Measurements from ENCODE around the gene DBH.

DBH gene

DNA sequence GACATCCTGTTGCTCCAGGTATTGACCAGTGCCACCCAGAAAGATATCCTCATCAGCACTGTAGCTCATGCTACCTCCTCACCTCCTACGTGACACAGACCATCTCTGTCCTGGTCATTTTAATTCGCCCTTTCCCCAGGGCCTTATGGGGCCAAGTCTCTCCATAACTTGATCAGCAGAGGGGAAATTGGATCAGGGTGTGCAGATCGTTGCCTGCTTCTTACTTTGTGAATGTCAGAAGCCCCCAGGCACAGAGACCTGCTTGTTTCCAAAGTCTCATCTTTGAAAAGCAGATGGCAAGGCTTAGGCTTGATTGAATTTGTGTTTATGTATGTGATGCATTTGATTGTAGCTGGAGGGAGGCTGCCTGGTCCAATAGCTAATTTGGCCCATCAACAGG lies 8.8 kb upstream of the DBH start:
- no peak for DNase-seq

DNA sequence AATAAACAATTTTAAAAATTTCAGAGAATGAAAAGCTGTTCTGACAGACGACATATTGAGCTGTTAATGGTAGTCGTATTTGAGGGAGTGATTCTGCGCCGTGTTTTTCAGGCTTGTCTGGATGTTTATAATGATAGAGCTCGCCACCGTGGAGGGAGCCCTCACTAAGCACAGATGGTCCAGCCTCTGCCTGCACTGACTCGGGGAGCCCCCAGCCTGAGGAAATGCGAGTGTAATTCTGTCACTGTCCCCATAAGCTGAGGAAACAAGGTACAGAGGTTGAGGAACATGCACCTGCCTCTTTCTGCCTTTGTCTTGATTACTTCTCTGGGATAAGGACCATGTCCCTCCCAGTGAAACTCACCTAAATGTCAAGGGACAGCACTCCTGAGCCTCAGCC lies 7.4 kb upstream of the DBH start:
- DNase-seq = no peak

DNA sequence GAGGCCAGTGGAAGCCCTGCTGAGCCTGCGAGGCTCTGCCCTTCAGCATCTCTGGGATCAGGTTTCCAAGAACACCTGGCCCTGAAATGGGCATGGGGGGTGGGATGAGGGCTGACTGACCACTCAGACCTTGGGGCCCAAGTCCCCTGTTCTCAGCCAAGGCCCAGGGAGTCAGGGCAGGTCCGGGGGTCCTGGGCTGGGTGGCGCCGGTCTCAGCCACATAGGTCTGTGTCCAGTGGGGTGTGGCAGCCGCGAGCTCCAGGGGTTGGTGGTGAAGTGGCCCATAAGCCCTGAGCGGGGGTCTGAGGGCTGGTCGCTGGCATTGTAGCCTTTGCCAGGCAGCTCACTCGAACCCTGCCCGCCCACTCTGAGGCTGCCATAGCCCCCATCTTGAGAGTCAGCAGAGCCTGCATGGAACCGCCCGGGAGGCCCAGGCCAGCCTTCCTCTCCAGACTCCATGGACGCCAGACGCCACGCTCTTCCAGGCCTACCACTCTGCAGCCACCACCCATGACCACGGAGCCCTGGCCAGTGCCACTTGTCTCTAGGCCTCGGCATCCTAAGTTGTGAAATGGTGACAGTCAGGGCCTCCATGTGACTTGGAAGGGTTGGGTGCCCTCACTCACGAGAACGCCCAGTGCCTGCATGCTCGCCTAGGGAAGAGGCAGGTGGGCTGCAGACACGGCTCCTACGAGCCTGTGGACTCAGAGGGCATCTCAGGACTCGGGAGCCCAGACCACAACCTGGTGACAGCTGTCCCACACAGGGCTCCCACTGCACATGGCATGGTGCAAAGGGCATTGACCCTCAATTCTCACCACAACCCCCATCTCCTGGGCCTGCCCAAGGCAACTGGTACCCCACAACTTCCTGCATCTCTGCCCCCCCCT lies 6.7 kb upstream of the DBH start:
- no peak for DNase-seq

DNA sequence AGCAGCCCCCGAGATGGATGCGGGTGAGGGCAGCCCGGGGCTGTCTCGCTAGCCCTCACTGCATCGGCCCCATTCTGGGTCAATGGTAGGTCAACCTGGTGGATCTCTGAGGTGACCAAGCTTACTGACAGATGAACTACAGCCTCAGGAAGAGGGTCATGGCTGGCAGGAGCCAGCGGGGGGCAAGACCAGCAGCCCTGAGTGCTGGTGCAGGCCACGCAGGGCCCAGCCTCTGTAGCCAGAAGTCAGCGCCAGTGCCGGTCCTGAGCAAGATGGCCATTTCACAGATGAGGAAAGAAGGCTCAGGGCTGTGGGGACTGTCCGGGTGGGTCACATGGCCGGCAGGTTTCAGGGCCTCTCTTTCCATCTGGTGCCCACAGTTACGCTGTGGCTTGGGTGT lies 5.1 kb upstream of the DBH start:
- DNase-seq = no peak

DNA sequence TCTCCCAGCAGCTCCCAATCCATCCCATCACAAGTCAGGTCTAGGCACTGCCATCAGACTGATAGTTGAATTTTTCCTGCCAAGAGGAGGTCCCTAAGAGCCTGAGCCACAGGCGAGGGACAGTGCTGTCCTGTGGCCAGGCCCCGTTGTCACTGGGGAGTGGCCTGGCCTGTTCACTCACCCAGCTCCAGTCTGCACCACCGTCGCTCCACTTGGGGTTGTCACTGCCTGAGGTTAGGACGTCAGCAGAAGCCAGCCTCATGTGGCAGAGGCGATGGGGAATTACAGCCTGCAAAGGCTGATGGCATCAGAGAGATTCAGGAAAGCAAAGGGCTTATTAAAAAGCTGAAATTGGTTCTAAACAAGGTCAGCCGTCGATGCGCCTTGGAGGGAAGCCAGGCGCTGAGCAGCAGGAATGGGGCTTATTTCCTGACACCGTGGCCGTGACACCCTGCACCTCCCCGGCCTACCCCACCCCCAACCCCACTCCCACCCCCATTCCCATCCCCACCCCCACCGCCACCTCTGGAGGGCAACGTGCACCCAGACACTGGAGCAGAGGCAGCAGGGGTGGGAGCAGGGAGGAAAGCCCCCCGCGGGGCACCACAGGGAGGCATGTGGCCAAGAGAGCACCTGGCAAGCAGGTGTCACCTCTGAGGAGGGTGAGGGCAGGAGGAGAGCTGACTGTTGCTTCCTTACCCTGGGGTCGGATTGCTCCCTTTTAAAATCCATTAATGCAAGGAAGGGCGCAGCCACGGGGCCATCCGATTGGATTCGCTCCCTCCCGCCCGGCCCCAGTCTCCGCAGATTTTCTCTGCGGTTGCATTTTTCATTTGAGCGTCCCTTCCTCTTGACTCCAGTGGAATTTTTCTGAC lies 3.1 kb upstream of the DBH start:
- DNase-seq = no peak

DNA sequence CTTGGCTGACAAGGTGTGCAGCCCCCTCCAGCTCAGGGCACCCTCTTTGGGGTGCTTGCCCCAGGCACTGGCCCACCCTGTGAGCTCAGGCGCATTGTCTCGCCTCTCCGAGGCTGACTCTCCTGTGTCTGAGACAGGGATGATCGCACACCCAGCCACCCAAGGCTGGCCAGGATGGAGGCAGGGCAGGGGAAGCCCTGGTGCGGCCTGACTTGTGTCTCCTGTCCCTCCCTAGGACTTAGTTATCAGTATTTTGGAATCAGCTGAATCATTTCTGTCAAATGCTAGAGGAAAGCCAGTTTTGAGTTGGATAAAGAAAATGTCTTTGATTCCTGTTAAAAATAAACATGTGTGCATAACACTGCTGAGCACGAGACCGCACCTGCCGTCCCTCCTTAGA lies 2.5 kb upstream of the DBH start:
- DNase-seq = no peak

DNA sequence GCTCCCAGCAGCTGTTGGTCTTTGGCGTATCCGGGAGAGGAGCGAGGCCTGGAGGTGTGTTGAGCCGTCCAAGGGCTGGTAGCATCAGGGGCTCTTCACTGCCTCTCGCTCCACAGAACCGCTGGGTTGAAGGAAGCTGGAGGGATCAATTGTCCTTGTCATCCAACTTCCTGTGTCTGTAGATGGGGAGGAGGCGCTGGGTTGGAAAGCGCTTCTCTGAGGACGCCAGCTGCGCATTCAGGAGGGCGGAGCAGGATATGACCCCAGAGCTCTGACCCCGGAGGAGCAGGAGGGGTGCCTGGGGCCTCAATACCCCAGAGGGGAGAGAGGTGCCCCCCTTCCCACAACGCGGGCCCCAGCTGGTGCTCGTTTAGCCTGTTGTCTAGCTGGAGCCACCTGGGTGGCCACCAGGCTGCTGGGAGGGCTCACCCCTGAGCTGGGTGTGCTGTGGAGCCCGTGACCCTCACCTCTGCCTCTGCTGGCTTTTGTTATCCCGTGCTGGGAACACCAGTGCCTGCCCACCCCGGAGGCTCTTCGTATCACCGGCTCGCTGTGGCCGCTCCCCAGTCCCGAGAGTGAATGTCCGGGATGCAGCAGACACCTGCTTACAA lies 2.0 kb upstream of the DBH start:
- no peak for DNase-seq

DNA sequence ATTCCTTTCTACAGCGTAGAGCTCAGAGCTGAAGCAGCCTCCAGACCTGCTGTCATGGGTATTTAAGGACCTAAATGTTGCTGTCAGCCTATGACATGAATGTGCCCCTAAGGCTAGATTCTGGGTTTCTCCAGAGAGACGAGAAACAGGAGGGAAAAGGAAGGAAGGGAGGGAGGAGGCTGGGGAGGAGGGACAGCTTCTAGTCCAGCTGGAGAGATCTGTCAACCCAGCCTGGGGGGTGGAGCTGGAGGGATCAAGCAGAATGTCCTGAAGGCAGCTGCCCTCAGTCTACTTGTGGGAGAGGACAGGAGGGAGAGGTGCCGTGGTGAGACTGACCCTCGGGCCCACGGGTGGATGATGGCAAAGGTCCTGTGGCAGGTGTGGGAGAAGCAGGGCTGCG lies 1.1 kb upstream of the DBH start:
- DNase-seq = no peak

DNA sequence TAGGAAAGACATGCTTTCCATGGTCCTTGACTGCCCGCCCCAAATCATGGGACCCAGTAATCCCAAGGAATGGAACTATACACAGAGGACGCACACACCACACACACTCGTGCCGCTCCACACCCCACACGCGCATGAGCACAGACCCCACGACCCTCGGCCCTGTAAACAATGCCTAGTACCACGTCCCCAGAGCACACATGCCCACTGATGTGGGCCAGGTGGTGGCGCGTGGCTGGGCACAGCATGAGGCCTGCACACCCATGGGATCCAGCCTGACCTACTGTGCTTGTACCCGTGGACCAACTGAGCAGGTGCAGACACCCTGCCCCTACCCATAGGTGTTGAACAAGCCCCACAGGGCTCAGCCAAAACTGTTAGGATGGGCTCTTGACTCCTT lies 739 bp downstream of the DBH start:
- DNase-seq = no peak

DNA sequence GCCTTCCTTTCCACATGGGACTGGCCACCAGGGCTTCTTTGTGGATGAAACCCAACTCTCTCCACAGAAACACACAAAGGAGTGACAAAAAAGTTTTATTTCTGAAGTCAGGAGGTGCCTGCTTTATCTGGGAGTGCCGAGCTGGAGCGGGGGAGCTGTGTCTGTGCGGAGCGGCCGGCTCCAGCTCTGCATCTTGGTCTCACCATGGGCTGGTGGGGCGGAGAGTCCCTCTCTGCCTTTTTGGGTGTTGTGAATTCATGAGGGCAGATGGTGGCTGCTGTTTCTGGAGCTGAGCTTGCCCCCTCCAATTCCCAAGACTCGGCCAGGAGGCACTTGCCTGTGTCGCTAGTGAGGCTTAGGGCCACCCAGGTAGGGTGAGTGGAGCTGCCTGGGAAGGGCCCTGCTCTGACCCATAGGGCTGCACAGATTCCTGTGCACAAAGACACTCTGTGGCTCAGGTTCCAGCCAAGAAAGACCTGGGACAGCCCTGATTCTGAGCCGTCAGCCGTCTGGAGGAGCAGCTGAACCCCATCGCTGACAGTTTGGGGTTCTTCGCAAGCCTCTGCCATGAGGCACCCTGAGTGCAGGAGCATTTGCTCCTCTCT lies 1.4 kb downstream of the DBH start:
- DNase-seq = no peak

DNA sequence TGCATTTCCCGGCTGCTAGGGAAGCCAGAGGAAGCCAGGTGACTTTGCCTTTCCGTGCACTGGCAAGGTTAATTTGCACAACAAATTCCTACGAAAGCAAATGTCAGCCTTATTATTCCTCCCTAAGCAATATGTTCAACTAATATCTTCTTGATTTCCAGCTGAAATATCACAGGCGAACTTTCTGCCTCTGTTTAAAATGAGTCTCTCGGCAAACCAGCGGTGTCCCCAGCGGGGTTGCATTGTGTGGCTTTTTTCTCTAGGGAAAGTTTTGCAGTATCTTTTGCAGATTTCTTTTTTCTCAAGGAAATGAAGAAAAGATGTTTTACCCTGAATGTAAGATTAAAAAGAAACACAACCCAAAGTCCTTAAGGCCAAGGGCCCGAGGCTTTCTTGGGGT lies 1.9 kb downstream of the DBH start:
- DNase-seq = no peak

DNA sequence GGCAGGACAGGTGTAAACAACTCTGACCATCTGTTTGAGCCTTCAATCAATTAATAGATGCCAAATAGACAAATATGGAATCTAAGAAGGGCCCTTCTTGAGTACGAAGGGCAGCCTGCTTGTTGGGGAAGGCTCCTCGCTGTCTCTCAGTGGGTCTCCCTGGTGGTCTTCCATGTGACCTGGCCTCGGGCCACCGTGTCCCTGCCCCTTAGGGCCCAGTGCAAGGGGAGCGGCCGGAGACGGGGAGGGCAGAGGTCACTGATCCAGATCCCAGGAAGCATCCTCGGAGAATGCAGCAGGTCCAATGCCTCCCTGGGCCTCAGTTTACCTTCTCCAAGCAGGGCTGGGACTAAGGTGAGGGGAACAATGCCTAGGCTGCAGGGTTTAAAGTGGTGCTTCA lies 2.5 kb downstream of the DBH start:
- no peak for DNase-seq

DNA sequence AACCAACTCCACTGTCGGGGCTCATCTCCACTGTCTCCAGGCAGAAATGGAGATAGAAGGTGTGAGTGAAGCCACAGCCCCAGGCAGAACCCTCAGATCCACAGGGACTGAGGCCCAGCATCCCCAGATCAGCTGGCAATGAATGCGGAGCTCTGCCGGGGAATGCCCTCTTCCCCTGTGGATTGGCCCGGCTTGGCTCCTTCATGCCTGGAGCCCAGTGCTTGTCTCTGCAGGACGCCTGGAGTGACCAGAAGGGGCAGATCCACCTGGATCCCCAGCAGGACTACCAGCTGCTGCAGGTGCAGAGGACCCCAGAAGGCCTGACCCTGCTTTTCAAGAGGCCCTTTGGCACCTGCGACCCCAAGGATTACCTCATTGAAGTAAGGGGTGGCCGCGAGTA lies 3.5 kb downstream of the DBH start:
- no peak for DNase-seq

DNA sequence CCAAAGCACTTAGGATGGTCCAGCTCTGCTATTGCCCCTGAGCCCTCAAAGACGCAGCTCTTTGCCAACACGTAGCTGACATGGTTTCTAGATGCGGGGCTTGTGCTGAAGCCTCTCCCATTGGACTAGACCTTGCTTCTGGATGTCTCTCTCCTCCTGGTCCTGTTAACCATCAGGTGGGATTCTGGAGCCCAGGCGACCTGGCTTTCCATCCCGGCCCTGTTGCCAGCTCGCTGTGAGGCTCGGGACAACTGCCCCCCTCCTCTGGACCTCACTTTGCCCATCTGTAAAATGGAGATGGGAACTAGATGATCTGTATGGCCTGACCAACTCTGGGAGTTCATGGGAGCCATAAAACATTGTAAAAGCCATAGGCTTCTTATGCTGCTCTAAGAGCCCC lies 4.0 kb downstream of the DBH start:
- DNase-seq = no peak

DNA sequence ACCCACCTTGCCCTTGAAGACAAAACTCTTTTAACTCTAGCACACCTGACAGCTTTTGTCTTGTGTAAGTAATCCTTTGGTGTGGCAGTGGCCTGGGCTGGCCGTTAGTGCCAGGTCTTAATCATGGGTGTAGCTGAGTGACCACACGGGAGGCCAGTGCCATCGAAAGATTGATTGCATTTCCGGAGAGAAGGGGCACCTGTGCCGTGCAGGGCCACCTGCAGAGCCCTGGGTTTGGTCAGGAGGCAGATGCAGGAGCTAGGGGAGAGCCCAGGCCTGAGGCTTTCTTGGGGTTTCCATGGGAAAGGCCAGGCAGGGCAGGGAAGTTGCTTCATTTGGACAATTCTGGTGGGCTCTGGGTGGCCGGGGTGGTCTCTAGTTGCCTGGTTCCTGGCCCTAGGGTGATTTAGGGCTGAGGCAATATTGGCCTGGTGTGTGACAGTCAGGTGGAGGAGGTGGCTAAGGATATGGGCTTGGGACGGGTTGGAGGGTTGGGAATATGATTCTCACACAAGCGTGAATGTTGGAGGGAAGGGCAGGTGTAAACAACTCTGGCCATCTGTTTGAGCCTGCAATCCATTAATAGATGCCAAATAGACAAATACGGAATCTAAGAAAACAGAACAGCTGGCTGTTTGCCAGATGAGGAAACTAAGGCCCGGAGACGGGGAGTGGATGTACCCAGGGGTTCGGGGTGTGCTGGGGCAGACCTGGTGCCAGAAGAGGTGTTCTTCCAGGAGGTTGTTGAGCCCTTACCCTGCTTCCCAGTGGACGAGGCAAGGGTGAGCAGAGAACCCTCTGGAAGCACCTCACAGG lies 4.6 kb downstream of the DBH start:
- no peak for DNase-seq

DNA sequence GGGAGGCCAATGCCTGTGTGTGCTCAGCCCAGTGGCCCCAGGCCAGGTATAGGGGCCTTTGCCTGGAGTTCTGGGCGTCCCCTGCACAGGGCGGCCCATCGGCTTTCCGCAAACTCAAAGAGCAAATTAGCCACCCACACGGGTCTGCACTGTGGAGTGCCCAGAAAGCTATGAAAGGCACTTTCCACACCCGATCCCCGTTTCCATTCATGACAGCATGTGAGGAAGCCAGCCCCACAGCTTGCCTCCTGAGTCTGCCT lies 5.2 kb downstream of the DBH start:
- no peak for DNase-seq

DNA sequence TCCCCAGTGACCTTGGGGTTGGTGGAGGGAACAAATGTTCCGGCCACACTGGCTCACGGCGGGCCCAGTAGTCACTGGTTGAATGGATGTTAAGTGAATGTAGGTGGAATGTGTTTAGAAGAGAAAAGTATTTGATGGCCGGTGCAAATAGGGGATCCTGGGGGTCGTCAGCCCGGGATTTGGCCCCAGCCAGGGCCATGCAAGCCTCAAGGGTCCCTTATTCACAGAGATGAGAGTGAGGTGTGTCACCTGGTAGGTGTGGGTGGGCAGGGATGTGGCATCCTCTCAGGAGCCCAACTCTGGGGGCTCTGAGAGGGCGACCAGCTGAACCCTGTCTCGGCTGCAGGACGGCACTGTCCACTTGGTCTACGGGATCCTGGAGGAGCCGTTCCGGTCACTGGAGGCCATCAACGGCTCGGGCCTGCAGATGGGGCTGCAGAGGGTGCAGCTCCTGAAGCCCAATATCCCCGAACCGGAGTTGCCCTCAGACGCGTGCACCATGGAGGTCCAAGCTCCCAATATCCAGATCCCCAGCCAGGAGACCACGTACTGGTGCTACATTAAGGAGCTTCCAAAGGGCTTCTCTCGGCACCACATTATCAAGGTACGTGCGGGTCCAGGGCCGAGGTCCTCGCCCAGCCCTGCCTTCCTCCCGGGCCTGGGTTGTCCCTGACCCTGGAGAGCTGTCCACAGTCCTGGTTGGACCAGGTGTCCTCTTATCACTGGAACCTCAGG lies 5.9 kb downstream of the DBH start:
- no peak for DNase-seq

DNA sequence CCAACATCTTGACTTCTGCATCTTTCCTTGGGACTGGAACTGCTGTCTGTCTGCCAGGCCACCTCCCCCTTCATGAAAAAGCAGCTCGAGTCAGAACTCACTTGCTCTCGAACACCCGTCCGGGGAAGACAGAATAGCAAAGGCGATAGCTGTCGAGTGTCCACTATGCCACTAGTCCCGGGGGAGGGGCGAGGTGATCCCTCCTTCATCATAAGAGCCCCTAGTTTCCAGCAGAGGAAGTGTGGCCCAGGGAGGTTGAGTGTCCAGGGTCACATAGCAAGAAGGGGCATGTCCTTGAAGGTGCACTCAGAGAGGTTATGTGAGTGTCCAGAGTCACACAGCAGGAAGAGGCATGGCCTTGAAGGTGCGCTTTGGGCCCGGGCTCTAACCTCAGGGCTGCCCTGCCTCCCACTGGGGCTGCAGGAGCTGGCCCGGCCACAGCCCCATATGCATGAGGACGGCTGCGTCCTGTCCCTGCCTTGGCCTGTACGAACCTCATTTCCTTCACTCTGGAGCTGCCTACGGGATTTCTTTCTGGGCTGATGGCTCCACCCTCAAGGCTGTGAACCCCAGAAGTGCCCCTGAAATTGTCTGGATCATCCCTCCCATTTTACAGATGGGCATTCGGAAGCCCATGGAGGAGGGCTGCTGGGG lies 6.7 kb downstream of the DBH start:
- DNase-seq = no peak

DNA sequence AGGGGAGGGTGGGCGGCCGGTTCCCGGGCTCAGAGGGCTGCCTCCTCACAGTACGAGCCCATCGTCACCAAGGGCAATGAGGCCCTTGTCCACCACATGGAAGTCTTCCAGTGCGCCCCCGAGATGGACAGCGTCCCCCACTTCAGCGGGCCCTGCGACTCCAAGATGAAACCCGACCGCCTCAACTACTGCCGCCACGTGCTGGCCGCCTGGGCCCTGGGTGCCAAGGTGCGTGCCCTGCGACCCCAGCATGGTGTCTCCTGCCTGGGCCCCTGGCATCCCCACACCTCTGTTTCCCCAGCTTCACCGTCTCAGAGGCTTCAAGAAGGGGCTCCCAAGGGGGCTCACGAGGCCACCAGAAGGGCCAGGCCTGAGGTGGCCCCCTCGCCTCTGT lies 7.2 kb downstream of the DBH start:
- no peak for DNase-seq

DNA sequence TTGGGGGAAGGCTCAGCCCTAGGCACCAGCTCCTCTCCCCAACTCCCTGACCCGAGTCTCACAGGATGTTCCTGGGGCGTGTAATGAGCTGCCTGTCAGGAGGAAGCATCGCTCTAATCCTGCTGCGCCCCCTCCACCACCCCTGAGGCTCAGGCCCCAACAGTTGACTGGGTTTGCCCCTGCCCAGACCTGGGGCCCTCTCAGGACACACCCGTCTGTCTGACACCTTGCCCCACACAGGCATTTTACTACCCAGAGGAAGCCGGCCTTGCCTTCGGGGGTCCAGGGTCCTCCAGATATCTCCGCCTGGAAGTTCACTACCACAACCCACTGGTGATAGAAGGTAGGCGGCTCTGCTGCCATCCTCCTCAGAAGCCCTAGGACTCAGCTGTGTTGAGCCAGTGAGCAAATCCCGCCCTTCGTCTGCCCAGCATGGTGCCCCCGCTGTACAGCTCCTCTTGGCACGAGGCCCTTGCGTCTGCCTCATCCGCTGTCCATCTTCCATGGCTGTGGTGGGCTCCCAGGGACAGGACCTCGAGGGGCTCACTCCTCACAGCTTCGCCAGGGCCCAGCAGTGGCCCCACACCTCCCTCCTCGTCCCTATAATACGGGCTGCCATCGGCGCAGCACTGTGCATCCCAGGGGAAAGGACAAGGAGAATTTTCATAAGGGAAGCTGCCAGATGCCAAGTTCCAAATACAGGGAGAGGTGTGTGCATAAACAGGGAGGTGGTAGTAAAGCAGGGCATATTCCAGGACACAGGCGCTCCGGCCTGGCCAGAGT lies 8.0 kb downstream of the DBH start:
- DNase-seq = no peak
